K562 (cell line): ENCODE data around the gene FADD.

ENCODE experiments used
- POLR2AphosphoS5 ChIP-seq: IDR thresholded peaks from 2 replicates; pipeline ENCODE4 v1.6.1; 2011; ENCODE audit warnings: mild to moderate bottlenecking, low read depth, low read length, moderate library complexity; ENCODE audit not compliant: control insufficient read depth, insufficient read depth
- TCF3 ChIP-seq: sonication (generic); formaldehyde crosslinking; IDR thresholded peaks from 2 replicates; pipeline ENCODE4 v1.4.0; 2020; ENCODE audit warnings: mild to moderate bottlenecking, missing genetic modification reagents
- USF2 ChIP-seq: sonication (generic); formaldehyde crosslinking; IDR thresholded peaks from 2 replicates; pipeline ENCODE4 v1.5.0; 2020; ENCODE audit warnings: missing genetic modification reagents
- ZFP36 ChIP-seq: fragments of 150-350 bp; IDR thresholded peaks from 2 replicates; pipeline ENCODE4 v1.6.1; 2018; ENCODE audit warnings: low read length, low read depth; ENCODE audit not compliant: partially characterized antibody
- ZNF354B ChIP-seq: fragments of 250-450 bp; sonication (Bioruptor Pico); IDR thresholded peaks from 2 replicates; pipeline ENCODE4 v1.4.0; 2020
- ZNF780A ChIP-seq: fragments of 250-450 bp; sonication (Bioruptor Pico); IDR thresholded peaks from 2 replicates; pipeline ENCODE4 v1.5.0; 2021; ENCODE audit warnings: mild to moderate bottlenecking

GRCh38 chr11:70174547-70175235, 28.4 kb upstream of the FADD start:
- no peak for TF ChIP-seq ZNF780A (CRISPR knock-in tag)
- TF ChIP-seq USF2 (CRISPR knock-in tag), result no peak
- no peak for TF ChIP-seq ZFP36
- no peak for TF ChIP-seq POLR2AphosphoS5
- TF ChIP-seq TCF3 (CRISPR knock-in tag), result no peak
- TF ChIP-seq ZNF354B (CRISPR knock-in tag), result no peak
